Measurements from ENCODE around the gene OSR1.

The OSR1 gene

DNA sequence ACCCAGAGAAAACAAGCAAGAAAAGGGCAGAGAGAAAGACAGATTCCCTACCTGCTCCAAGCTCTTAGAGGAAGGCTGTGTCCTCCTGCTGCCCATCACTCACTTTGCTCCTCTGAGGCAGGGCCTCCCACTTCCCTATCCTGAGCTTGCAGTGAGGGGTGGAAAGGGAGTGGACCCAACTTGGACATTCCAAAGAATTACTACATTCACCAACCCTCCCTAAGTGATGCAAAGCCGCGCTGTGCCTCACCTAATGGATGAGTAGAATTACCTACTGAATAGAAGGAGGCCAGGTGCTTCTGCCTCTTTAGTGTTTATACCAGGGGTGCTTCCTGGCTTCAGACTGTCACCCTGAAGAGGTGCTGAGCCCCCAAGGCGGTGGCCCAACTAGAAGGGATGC, 5.6 kb upstream of the OSR1 start:
- no peak for DNase-seq (ENCODE audit: low spot score)
- H3K27ac ChIP-seq = no peak overlapping the region
- ChIA-PET CTCF (interaction anchor here (0.6 to 1.0 kb wide), 3 partner anchors 8 to 950 kb away, joined by 3 to 7 read pairs (median 3); no protein-coding TSS in a partner anchor), POLR2A (ENCODE audit: low non-redundant PET) (no interaction called here)
- TF ChIP-seq, protein P1, sequence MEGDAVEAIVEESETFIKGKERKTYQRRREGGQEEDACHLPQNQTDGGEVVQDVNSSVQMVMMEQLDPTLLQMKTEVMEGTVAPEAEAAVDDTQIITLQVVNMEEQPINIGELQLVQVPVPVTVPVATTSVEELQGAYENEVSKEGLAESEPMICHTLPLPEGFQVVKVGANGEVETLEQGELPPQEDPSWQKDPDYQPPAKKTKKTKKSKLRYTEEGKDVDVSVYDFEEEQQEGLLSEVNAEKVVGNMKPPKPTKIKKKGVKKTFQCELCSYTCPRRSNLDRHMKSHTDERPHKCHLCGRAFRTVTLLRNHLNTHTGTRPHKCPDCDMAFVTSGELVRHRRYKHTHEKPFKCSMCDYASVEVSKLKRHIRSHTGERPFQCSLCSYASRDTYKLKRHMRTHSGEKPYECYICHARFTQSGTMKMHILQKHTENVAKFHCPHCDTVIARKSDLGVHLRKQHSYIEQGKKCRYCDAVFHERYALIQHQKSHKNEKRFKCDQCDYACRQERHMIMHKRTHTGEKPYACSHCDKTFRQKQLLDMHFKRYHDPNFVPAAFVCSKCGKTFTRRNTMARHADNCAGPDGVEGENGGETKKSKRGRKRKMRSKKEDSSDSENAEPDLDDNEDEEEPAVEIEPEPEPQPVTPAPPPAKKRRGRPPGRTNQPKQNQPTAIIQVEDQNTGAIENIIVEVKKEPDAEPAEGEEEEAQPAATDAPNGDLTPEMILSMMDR (conservative IDR thresholded peaks at IDR 0.05; ENCODE audit: low read depth) = no peak

DNA sequence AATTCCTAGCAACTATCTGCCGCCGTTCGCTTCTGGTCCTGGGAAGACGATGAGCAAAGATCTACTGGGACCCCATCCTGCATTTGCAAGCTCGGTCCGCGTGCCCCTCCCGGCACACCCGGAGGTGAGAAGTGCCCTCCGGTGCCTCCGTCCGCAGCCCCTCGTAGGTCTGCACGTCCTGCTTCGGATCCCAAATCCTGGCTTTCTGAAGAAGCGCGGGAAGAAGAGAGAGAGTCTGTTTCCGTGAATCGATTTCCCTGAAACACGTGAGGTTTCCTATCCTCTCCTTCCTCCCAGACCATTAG, 5.0 kb upstream of the OSR1 start:
- CTCF ChIA-PET = interaction anchor here (0.6 to 1.0 kb wide), 3 partner anchors 8 to 949 kb away, joined by 3 to 7 read pairs (median 3); no protein-coding TSS in a partner anchor

DNA sequence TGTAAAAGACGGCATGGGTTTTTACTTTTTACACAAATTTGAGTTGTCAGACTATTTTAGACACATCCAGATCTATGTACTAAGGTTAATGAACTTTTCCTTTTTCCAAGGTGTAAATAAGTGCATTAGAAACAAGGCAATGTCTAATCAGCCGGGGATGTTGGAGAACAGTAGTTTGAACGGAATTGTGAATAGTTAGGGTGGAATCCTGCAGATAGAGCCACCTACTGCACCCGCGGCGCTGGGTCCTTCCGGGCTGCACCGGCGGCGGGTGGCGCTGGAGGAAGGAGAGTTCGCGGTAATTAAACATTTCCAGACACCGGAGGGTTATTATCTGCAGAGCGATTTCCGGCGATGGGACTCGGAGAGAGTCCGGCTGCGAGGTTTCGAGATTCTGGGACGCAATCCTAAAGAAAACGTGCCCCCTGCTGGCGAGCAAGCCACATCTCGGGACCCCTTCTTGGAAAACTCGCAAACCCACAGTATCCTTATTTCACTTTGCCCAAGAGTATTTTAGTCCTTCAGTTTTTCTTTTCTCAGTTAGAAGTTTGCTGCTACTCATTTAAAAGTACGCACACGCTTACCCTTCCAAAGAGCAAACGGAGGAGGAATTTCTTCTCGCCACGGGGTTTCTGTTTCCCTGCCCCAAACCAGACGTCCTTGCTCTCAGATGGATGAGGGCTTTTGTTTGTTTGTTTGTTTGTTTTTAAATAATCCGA, 4.5 kb upstream of the OSR1 start:
- POLR2A ChIA-PET (ENCODE audit: low non-redundant PET) = no interaction called here
- CTCF ChIA-PET = interaction anchor here (1.0 kb wide), 1 partner anchor 949 kb away, joined by 7 read pairs; no protein-coding TSS in a partner anchor
- TF ChIP-seq, protein P1 (conservative IDR thresholded peaks at IDR 0.05; ENCODE audit: low read depth) = peak; percentile 79
- peak; percentile 76 for DNase-seq (ENCODE audit: low spot score)
- peak overlapping the region; percentile 80 for H3K27ac ChIP-seq

More for the DNA sequence above, 5.0 kb upstream of the OSR1 start:
- TF ChIP-seq, protein P1 (conservative IDR thresholded peaks at IDR 0.05; ENCODE audit: low read depth) = no peak
- H3K27ac ChIP-seq = peak overlapping the region; percentile 80
- POLR2A ChIA-PET (ENCODE audit: low non-redundant PET) = no interaction called here
- no peak for DNase-seq (ENCODE audit: low spot score)

DNA sequence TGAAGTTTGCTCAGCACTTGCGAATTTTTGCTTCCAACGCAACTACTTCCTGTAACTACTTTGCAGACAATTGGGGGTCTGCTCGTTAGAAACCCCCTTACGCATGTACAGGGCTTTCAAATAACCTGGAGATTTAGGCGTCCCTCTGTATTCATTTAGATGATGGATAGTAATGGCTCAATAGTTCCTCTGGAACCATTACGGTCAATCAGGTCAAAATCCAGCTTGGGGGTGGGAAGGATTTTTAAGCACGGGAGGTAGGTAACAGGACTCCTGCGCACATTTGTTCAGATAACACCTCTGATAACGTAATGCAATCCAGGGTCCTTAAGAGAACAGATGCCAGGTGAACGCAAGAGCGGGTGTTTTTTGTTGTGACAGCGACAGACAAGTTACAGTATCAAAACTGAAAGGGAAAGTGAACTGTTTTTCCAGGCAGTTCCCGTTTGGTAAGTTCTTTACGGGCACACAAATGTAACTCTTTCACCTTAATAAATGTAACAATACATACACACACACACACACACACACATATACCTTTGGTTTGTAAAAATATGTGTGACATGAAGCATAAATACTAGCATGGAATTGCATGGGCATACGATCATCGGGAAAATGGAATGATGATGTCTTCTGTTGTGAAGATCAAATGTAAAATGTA, 3.8 kb upstream of the OSR1 start:
- TF ChIP-seq, protein P1 (conservative IDR thresholded peaks at IDR 0.05; ENCODE audit: low read depth) = no peak
- peak overlapping the region; percentile 80 for H3K27ac ChIP-seq
- no peak for DNase-seq (ENCODE audit: low spot score)
- ChIA-PET CTCF (interaction anchor here (0.6 kb wide), 1 partner anchor 612 kb away, joined by 4 read pairs; no protein-coding TSS in a partner anchor), POLR2A (ENCODE audit: low non-redundant PET) (no interaction called here)

- TF ChIP-seq, protein P1 (conservative IDR thresholded peaks at IDR 0.05; ENCODE audit: low read depth) = no peak
- ChIA-PET POLR2A (ENCODE audit: low non-redundant PET) (no interaction called here), CTCF (interaction anchor here (0.6 to 2.2 kb wide), 3 partner anchors 8 to 611 kb away, joined by 3 to 6 read pairs (median 4); no protein-coding TSS in a partner anchor)
- DNase-seq (ENCODE audit: low spot score) = no peak
- peak overlapping the region; percentile 61 for H3K27ac ChIP-seq
Measured at GRCh38 chr2:19361325-19361990, 3.0 kb upstream of the OSR1 start.

DNA sequence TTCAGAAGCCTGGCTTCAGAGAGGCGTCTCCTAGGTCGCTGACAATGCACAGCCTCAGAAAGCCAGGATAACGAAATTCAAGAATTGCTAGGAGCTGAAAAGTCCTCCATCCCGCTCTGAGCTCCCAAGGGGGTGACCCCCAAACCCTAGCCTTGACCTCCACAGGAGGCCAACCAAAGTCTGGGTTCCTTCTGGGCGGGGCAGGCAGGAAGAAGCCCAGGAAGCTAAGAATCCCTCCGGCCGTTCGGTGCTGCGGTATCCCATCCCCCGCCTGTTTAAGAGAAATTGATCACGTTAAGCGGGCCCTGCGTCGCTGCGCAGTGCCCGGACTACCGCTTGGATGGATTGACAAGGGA, 2.5 kb upstream of the OSR1 start:
- no peak for DNase-seq (ENCODE audit: low spot score)
- TF ChIP-seq, protein P1 (conservative IDR thresholded peaks at IDR 0.05; ENCODE audit: low read depth) = no peak
- CTCF ChIA-PET = interaction anchor here (0.7 to 2.2 kb wide), 2 partner anchors 9 to 33 kb away, joined by 3 to 6 read pairs; no protein-coding TSS in a partner anchor
- POLR2A ChIA-PET (ENCODE audit: low non-redundant PET) = no interaction called here
- H3K27ac ChIP-seq = peak overlapping the region; percentile 61; the same call in 1 of the 2 replicates

Data from RWPE1 (cell line).